NOMO-1 treated with DMSO at 0.1 percent for 48 hours (cell line): ENCODE data around the gene TTLL8.
A peak's percentile ranks its signal among the peaks of the same experiment; 100 is the strongest.
"Not testable (repeated sequence)": the region's sequence is repeated elsewhere in the genome, so short reads cannot be mapped to it uniquely, and the experiment has no call there.

Source experiments
- DNase-seq: peaks from one replicate; lab custom pipeline; 2025; ENCODE audit not compliant: unreplicated experiment; lab: John Stamatoyannopoulos, UW

Gene TTLL8

GRCh38 chr22:49992921-49993648, 65.0 kb downstream of the TTLL8 start:
- peak; percentile 58 for DNase-seq

- DNase-seq = no peak
Observed at GRCh38 chr22:49991907-49992533, 66.1 kb downstream of the TTLL8 start.

GRCh38 chr22:49991167-49991566, 66.9 kb downstream of the TTLL8 start:
- DNase-seq = no peak

GRCh38 chr22:49989826-49990225, 68.3 kb downstream of the TTLL8 start:
- DNase-seq = not testable (repeated sequence)

- DNase-seq = no peak
Observed at GRCh38 chr22:49986325-49986724, 71.8 kb downstream of the TTLL8 start.

- no peak for DNase-seq
Observed at GRCh38 chr22:49983148-49984042, 74.7 kb downstream of the TTLL8 start.

GRCh38 chr22:49981799-49982198, 76.3 kb downstream of the TTLL8 start:
- not testable (repeated sequence) for DNase-seq

- peak; percentile 52 for DNase-seq
Observed at GRCh38 chr22:49979587-49980264, 78.4 kb downstream of the TTLL8 start.

- no peak for DNase-seq
Observed at GRCh38 chr22:49977578-49977977, 80.5 kb downstream of the TTLL8 start.

- DNase-seq = peak; percentile 73
Observed at GRCh38 chr22:49976439-49977175, 81.5 kb downstream of the TTLL8 start.

- DNase-seq = no peak
Observed at GRCh38 chr22:49975543-49976389, 82.3 kb downstream of the TTLL8 start.

- DNase-seq = no peak
Observed at GRCh38 chr22:49973018-49973961, 84.8 kb downstream of the TTLL8 start.

- DNase-seq = no peak
Observed at GRCh38 chr22:49972163-49973017, 85.7 kb downstream of the TTLL8 start.

GRCh38 chr22:49971232-49972162, 86.6 kb downstream of the TTLL8 start:
- peak; percentile 60 for DNase-seq

- peak; percentile 99 for DNase-seq
Observed at GRCh38 chr22:49970528-49971231, 87.4 kb downstream of the TTLL8 start.
